ENCODE results near the gene OPN1MW3. TPM values are rescaled to one million over a fixed set of nuclear protein-coding genes. Genes with fewer than 3 reads are reported as not detected.
"Not testable (repeated sequence)": the region's sequence is repeated elsewhere in the genome, so short reads cannot be mapped to it uniquely, and the experiment has no call there.

OPN1MW3 gene
- total RNA-seq (2012; rRNA removed) (not detected in 2 replicates), polyA plus RNA-seq (2012; rRNA removed) (not detected in 2 replicates), Bru-seq, nascent RNA (not detected), BruChase-seq, experiment 1, labeled RNA remaining after a 6-hour chase (not detected), BruChase-seq, experiment 2, labeled RNA remaining after a 2-hour chase (not detected)
- polyA plus RNA-seq (2012; cell fraction: cytosol; rRNA removed) = not detected in 2 replicates
- not detected in 2 replicates for polyA plus RNA-seq (2012; cell fraction: nucleus; rRNA removed; ENCODE audit: low replicate concordance)
- long read RNA-seq = 0 reads

GRCh38 chrX:154257282-154257681 is at the start of gene OPN1MW3:
Gene OPN1MW3, plus strand, starts transcription at chrX:154257582. Its CDS starts 38 bp downstream, at chrX:154257620.
- H2BK20ac ChIP-seq (ENCODE audit: low read depth, low read length); H3K36me3 ChIP-seq (ENCODE audit: control insufficient read depth, insufficient read depth, low read length); H4K5ac ChIP-seq (ENCODE audit: low read depth, low read length); intact Hi-C loops (cut with micrococcal nuclease); H3K56ac ChIP-seq (ENCODE audit: extremely low read depth, insufficient read depth, low read length); H3K27me3 ChIP-seq (ENCODE audit: control insufficient read depth, insufficient read depth, low read length); H3K79me1 ChIP-seq (ENCODE audit: low read depth in 1 of 2, low read length in 2 of 2); H2AK5ac ChIP-seq (ENCODE audit: low read depth, low read length); H2AFZ ChIP-seq (replicated peaks; ENCODE audit: low read length, poor library complexity); H3K4me3 ChIP-seq (ENCODE audit: insufficient read depth, low read depth, low read length); H2BK5ac ChIP-seq (ENCODE audit: low read depth, low read length, poor library complexity, severe bottlenecking); DNase-seq; POLR2A ChIA-PET (ENCODE audit: unreplicated experiment); H4K20me1 ChIP-seq (ENCODE audit: insufficient read depth, low read length); H3K27ac ChIP-seq (ENCODE audit: insufficient read depth, low read length); H3K4me2 ChIP-seq (ENCODE audit: low read depth, low read length); CTCF ChIA-PET; H3K23ac ChIP-seq (ENCODE audit: low read depth, low read length); H2AK9ac ChIP-seq (replicated peaks; ENCODE audit: low read depth, low read length, poor library complexity); H3K4ac ChIP-seq (ENCODE audit: low read depth, low read length); H2BK120ac ChIP-seq (ENCODE audit: low read depth, low read length); H3K9me1 ChIP-seq (ENCODE audit: insufficient read depth, low read length); ATAC-seq (ENCODE audit: low read depth); H4K91ac ChIP-seq (ENCODE audit: insufficient read depth, low read depth, low read length); H3K4me1 ChIP-seq (ENCODE audit: control insufficient read depth, insufficient read depth, low read length); H3K14ac ChIP-seq (replicated peaks; ENCODE audit: low read depth, low read length); in situ Hi-C loops (cut with MboI; ENCODE audit: low sequenced_read_pairs); BruUV-seq (replicated peaks); H3K9ac ChIP-seq (ENCODE audit: low read depth, low read length); H4K8ac ChIP-seq (ENCODE audit: low read depth in 2 of 2, low read length in 2 of 2); dilution Hi-C loops (cut with HindIII; ENCODE audit: low sequenced_read_pairs, unreplicated experiment); H3K18ac ChIP-seq (ENCODE audit: low read depth, low read length); H3K9me3 ChIP-seq (ENCODE audit: control insufficient read depth, insufficient read depth, low read length); H2BK15ac ChIP-seq (ENCODE audit: low read depth, low read length): not testable (repeated sequence)
- no CpG with 5 or more reads among the region's 17 CpGs for WGBS, 2 experiments (ENCODE audit: extremely low coverage in 2 of 2, insufficient read length in 1 of 2)

- CTCF ChIA-PET; H4K91ac ChIP-seq (ENCODE audit: insufficient read depth, low read depth, low read length); H3K23ac ChIP-seq (ENCODE audit: low read depth, low read length); BruUV-seq (replicated peaks); H3K14ac ChIP-seq (replicated peaks; ENCODE audit: low read depth, low read length); H3K79me1 ChIP-seq (ENCODE audit: low read depth in 1 of 2, low read length in 2 of 2); H2BK5ac ChIP-seq (ENCODE audit: low read depth, low read length, poor library complexity, severe bottlenecking); H3K4me1 ChIP-seq (ENCODE audit: control insufficient read depth, insufficient read depth, low read length); H3K4me3 ChIP-seq (ENCODE audit: insufficient read depth, low read depth, low read length); H3K4ac ChIP-seq (ENCODE audit: low read depth, low read length); H2BK15ac ChIP-seq (ENCODE audit: low read depth, low read length); H2AK5ac ChIP-seq (ENCODE audit: low read depth, low read length); POLR2A ChIA-PET (ENCODE audit: unreplicated experiment); H3K9me3 ChIP-seq (ENCODE audit: control insufficient read depth, insufficient read depth, low read length); intact Hi-C loops (cut with micrococcal nuclease); H2BK20ac ChIP-seq (ENCODE audit: low read depth, low read length); H3K27ac ChIP-seq (ENCODE audit: insufficient read depth, low read length); in situ Hi-C loops (cut with MboI; ENCODE audit: low sequenced_read_pairs); H2AK9ac ChIP-seq (replicated peaks; ENCODE audit: low read depth, low read length, poor library complexity); H2BK120ac ChIP-seq (ENCODE audit: low read depth, low read length); H2AFZ ChIP-seq (replicated peaks; ENCODE audit: low read length, poor library complexity); H3K18ac ChIP-seq (ENCODE audit: low read depth, low read length); H3K4me2 ChIP-seq (ENCODE audit: low read depth, low read length); H3K36me3 ChIP-seq (ENCODE audit: control insufficient read depth, insufficient read depth, low read length); H3K27me3 ChIP-seq (ENCODE audit: control insufficient read depth, insufficient read depth, low read length); dilution Hi-C loops (cut with HindIII; ENCODE audit: low sequenced_read_pairs, unreplicated experiment); H3K56ac ChIP-seq (ENCODE audit: extremely low read depth, insufficient read depth, low read length); H3K9me1 ChIP-seq (ENCODE audit: insufficient read depth, low read length); DNase-seq; H4K8ac ChIP-seq (ENCODE audit: low read depth in 2 of 2, low read length in 2 of 2); H4K20me1 ChIP-seq (ENCODE audit: insufficient read depth, low read length); H4K5ac ChIP-seq (ENCODE audit: low read depth, low read length); H3K9ac ChIP-seq (ENCODE audit: low read depth, low read length): not testable (repeated sequence)
- no CpG with 5 or more reads among the region's 21 CpGs for WGBS, 2 experiments (ENCODE audit: extremely low coverage in 2 of 2, insufficient read length in 1 of 2)
- ATAC-seq (ENCODE audit: low read depth) = peak; percentile 21; the same call in 1 of the 2 replicates
Observed at GRCh38 chrX:154209670-154210418, 47.5 kb upstream of the OPN1MW3 start.

All from IMR-90 (cell line).